HG03103 (cell line): Measurements from ENCODE around the gene MAFG.
"Not testable (repeated sequence)": the region's sequence is repeated elsewhere in the genome, so short reads cannot be mapped to it uniquely, and the experiment has no call there.

ENCODE experiments used
- ATAC-seq: cut with Tn5 transposase; IDR thresholded peaks from one replicate; pipeline ENCODE4 v1.9.1; 2021; ENCODE audit warnings: low read depth; ENCODE audit not compliant: unreplicated experiment

The MAFG gene

GRCh38 chr17:81958633-81959342, 31.3 kb upstream of the MAFG start:
- ATAC-seq = no peak

GRCh38 chr17:81957691-81958432, 30.3 kb upstream of the MAFG start:
- ATAC-seq = no peak

GRCh38 chr17:81956607-81957589, 29.4 kb upstream of the MAFG start:
- ATAC-seq = no peak

DNA sequence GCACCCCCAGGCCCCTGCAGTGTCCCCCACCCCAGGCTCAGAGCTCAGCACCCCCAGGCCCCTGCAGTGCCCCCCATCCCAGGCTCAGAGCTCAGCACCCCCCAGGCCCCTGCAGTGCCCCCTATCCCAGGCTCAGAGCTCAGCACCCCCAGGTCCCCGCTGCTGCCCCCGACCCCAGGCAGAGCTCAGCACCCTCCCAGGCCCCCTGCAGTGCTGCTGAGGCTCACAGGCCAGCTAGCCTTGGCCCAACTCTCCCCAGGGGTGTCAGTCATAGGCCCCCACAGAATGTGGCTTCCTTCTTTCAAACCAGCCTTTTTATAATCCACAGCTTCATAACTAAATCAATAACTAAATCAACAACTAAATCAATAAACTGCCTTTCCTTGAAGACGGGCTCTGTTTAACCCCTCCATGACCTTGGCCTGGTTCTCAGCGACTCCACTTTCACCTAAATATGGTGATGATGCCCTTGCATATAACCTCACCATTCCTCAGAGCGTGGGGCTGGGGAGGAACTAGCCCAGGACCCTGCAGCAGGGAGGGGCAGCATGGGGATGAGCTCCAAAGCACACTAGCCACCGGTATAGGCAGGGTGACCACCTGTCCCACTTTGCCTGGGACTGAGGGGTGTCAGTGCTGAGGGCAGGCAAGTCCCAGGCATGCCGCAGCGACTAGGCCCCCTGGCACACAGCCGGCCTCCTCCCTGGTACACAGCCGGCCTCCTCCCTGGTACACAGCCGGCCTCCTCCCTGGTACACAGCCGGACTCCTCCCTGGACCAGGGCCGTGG, 28.4 kb upstream of the MAFG start:
- no peak for ATAC-seq

GRCh38 chr17:81955058-81955681, 27.6 kb upstream of the MAFG start:
- no peak for ATAC-seq

DNA sequence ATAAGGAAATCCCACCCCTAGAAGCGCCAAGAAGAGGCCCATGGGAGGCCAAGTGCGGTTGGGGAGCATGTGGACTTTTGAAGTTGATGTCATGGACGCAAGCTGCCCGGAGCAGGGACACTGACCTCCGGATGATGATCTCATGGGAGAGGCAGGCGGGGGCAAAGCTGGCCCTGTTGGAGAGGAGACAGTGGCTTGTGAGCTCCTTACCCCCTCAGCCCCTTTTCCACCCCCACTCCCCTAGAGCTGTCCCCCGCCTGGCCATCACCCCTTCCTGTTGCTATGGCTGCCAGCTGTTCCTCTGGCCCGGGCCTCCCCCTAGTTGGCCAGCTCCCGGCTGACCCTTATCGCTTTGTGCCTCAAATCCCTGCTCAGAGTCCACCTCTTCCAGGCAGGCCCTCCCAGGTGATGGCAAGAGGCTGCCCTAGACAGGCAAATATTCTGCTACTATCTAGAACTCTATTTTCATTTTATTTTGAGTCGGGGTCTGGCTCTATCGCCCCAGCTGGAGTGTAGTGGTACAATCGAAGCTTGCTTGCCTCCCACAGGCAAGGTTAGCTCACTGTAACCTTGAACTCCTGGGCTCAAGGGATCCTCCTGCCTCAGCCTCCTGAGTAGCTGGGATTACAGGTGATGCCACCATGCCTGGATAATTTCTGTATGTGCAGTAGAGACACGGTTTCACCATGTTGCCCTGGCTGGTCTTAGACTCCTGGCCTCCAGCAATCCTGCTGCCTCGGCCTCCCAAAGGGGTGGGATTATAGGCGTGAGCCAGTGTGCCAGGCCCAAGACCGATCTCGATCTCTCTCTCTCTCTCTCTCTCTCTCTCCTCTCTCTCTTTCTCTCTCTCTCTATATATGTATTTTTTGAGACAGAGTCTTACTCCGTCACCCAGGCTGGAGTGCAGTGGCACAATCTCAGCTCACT, 26.9 kb upstream of the MAFG start:
- no peak for ATAC-seq

- ATAC-seq = not testable (repeated sequence)
Observed at GRCh38 chr17:81953443-81953842, 25.9 kb upstream of the MAFG start.

- ATAC-seq = no peak
Observed at GRCh38 chr17:81952792-81953228, 25.3 kb upstream of the MAFG start.

DNA sequence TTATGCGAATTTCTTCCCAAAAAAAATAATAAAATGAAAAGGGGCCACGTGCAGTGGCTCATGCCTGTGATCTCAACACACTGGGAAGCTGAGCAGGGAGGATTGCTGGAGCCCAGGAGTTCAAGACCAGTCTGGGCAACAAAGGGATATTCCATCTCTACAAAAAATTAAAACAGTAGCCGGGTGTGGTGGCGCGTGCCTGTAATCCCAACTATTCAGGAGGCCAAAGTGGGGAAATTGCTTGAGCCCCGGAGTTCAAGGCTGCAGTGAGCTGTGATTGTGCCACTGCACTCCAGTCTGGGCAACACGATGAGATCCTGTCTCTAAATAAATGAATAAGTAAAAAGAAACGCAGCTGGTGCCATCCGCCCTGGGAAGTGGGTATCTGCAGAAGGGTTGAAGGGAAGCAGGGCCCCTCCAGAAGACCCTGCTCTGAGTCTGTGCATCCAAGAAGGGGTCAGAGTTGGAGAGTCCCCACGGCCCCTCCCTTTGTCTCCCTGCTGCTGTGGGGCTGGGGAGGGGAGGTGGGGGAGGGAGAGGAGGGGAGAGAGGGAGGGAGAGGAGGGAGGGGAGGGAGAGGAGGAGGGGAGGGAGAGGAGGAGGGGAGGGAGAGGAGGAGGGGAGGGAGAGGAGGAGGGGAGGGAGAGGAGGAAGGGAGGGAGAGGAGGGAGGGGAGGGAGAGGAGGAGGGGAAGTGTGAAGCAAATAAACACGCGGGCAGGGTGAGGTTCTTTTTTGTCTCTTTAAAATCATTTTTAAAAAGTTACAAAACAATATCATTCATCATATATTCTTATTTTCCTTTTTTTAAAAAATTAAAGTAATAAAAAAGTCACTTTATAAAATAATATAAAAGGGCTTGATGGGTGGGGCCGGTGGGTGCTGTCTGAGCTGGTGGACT, 24.5 kb upstream of the MAFG start:
- ATAC-seq = no peak

GRCh38 chr17:81950501-81950900, 23.0 kb upstream of the MAFG start:
- no peak for ATAC-seq

DNA sequence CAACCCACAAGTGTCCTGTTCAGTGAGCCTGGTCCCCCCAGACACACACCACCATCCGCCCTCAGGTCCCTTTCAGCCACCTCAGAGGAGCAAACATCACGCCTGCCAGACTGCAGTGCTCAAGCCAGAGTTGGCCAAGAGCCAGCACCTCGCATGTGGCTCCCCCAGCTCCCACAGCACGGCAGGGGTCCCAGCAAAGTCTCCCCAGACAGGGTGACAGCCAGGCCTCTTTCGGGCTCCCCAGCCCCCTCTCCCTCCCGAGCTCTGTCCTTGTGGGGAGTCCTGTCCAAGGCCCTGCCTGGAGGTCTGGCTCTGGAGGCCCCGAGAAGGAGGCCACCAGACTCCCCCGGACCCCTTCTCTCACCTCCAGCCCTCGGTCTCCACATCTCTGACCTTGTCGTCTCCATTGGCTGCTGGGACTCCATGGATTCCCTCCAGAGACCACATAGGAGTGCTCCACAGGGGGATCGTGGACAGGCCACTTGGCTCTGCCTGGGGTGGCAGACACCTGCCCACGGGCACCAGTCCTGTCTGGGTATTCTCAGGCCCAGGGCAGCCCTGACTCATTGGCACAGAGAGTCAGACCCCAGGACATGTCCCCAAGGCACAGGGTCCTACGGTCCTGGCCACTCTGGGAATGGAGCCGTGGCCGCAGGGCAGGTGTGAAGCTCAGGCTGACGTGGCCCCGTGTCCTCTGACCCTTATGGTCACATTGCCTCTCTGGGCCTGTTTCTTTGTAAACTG, 21.3 kb upstream of the MAFG start:
- no peak for ATAC-seq

GRCh38 chr17:81947189-81947588, 19.7 kb upstream of the MAFG start, which contains the start of gene MYADML2:
Gene MYADML2, minus strand, starts transcription at chr17:81947233. Its CDS starts 5,492 bp downstream, at chr17:81941741.
- ATAC-seq = no peak

DNA sequence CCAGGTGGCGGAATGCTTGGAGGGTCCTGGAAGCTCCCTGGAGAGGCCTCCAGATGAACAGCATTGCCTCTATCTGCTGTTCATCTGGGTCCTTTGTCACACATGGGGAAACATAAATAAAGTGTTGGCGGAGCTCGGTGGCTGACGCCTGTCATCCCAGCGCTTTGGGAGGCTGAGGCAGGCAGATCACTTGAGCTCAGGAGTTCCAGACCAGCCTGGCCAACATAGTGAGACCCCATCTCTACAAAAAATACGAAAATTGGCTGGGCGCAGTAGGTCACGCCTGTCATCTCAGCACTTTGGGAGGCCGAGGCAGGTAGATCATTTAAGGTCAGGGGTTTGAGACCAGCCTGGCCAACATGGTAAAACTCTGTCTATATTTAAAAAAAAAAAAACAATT, 17.3 kb upstream of the MAFG start:
- no peak for ATAC-seq

DNA sequence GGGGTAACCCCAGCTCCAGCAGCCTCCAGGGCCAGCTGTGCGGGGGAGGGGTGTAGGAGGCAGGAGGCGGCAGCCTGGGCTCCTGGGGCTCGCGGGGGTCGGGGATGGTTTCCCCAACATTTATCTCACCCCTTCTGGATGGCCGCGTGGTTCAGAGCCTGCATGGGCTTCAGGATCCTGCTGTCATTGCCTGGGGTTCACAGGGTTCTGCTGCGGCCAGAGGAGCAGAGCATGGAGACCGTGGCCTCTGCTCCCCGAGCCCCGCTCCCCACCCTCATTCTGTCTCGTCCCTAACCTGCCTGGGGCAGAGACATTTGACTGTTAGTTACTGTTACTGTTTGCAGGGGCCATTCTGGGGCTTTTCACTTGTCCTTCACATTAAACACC, 14.6 kb upstream of the MAFG start:
- no peak for ATAC-seq

GRCh38 chr17:81941484-81942166, 14.1 kb upstream of the MAFG start:
- no peak for ATAC-seq
